ENCODE results near the gene COMMD7. TPM values are rescaled to one million over a fixed set of nuclear protein-coding genes. Genes with fewer than 3 reads are reported as not detected.
A peak's percentile ranks its signal among the peaks of the same experiment; 100 is the strongest.

The COMMD7 gene
- total and polyA plus RNA-seq, 12 donors = 16.4 to 58.6 (median 40.4) TPM

DNA sequence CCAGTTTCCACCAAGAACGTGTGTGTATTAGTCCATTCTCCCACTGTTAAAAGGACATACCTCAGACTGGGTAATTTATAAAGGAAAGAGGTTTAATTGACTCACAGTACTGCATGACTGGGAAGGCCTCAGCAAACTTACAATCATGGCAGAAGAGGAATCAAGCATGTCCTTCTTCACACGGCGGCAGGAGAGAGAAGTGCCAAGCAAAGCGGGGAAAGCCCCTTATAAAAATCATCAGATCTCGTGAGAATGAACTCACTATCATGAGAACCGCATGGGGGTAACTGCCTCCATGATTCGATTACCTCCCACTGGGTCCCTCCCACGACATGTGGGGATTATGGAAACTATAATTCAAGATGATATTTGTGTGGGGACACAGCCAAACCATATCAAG is 82.6 kb downstream of the COMMD7 start:
- Histone ChIP-seq H3K4me3 (no peak overlapping the region), H3K36me3 (replicated peaks in 1 of 2) (no peaks in the 10 kb centered on the region), H3K9me3 (replicated peaks in 1 of 3) (no peaks in the 10 kb centered on the region), H3K4me1 (replicated peaks in 1 of 2) (peaks cover 4 to 6% of the 10 kb centered on the region in 2 donors), H3K27ac (no peak overlapping the region), H3K27me3 (no peaks in the 10 kb centered on the region)
- intact Hi-C loops (cut with DNase I) = no loop called here
- no peak for DNase-seq
- no peak for TF ChIP-seq POLR2A (IDR thresholded peaks at IDR 0.05)
- TF ChIP-seq, protein P1, sequence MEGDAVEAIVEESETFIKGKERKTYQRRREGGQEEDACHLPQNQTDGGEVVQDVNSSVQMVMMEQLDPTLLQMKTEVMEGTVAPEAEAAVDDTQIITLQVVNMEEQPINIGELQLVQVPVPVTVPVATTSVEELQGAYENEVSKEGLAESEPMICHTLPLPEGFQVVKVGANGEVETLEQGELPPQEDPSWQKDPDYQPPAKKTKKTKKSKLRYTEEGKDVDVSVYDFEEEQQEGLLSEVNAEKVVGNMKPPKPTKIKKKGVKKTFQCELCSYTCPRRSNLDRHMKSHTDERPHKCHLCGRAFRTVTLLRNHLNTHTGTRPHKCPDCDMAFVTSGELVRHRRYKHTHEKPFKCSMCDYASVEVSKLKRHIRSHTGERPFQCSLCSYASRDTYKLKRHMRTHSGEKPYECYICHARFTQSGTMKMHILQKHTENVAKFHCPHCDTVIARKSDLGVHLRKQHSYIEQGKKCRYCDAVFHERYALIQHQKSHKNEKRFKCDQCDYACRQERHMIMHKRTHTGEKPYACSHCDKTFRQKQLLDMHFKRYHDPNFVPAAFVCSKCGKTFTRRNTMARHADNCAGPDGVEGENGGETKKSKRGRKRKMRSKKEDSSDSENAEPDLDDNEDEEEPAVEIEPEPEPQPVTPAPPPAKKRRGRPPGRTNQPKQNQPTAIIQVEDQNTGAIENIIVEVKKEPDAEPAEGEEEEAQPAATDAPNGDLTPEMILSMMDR (IDR thresholded peaks at IDR 0.05) = no peak
- WGBS, 4 donors = 90 to 93% (median 91%) methylated on average over 8 of the region's 8 CpGs

DNA sequence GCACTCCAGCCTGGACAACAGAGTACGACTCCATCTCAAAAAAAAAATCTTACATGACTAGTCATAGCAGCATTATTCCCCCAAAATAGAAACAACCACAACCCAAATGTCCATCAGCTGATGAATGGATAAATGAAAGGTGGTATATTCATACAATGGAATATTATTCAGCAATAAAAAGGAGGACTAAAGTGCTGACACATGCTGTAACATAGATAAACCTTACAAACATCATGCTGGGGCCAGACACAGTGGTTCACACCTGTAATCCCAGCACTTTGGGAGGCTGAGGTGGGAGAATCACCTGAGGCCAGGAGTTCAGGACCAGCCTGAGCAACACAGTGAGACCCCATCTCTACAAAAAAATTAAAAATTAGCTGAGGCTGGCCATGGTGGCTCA is 86.4 kb downstream of the COMMD7 start:
- no peaks in the 10 kb centered on the region for H3K36me3 ChIP-seq (replicated peaks in 1 of 2)
- H3K4me3 ChIP-seq = no peak overlapping the region
- intact Hi-C loops (cut with DNase I) = loop anchor here in 1 of 2 donors (10.0 kb wide), 2 partner anchors 322 to 802 kb away; no protein-coding TSS in a partner anchor
- DNase-seq = no peak
- no peaks in the 10 kb centered on the region for H3K4me1 ChIP-seq (replicated peaks in 1 of 2)
- 100% methylated on average over 1 of the region's 1 CpG for WGBS, 4 donors
- no peaks in the 10 kb centered on the region for H3K27me3 ChIP-seq
- H3K27ac ChIP-seq = no peak overlapping the region
- no peaks in the 10 kb centered on the region for H3K9me3 ChIP-seq (replicated peaks in 1 of 3)
- TF ChIP-seq, protein P1 (IDR thresholded peaks at IDR 0.05) = no peak
- no peak for TF ChIP-seq POLR2A (IDR thresholded peaks at IDR 0.05)

DNA sequence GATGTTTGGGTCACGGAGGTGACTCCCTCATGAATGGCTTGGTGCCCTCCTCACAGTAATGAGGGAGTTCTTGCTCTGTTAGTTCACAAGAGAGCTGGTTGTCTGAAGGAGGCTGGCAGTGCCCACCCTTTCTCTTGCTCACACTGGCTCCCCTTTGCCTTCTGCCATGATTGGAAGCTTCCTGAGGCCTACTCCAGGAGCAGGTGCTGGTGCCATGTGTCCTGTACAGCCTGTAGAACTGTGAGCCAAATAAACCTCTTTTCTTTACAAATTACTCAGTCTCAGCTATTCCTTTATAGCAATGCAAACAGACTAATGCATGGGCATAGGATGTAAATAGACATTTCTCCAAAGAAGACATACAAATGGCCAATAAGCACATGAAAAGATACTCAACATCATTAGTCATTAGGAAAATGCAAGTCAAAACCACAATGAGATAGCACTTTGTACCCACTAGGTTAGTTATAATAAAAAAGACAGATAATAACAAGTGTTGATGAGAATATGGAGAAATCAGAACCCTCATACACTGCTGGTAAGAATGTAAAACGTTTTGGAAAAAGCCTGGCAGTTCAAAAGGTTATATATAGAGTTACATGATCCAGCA is 87.3 kb downstream of the COMMD7 start:
- intact Hi-C loops (cut with DNase I) = loop anchor here in 1 of 2 donors (10.0 kb wide), 2 partner anchors 321 to 801 kb away; no protein-coding TSS in a partner anchor
- TF ChIP-seq, protein P1 (IDR thresholded peaks at IDR 0.05) = no peak
- no peak for TF ChIP-seq POLR2A (IDR thresholded peaks at IDR 0.05)
- Histone ChIP-seq H3K36me3 (replicated peaks in 1 of 2) (no peaks in the 10 kb centered on the region), H3K9me3 (replicated peaks in 1 of 3) (no peaks in the 10 kb centered on the region), H3K4me1 (replicated peaks in 1 of 2) (no peaks in the 10 kb centered on the region), H3K27ac (no peak overlapping the region), H3K27me3 (no peaks in the 10 kb centered on the region), H3K4me3 (no peak overlapping the region)
- DNase-seq = no peak
- 54 to 69% (median 65%) methylated on average over 2 of the region's 2 CpGs for WGBS, 4 donors

DNA sequence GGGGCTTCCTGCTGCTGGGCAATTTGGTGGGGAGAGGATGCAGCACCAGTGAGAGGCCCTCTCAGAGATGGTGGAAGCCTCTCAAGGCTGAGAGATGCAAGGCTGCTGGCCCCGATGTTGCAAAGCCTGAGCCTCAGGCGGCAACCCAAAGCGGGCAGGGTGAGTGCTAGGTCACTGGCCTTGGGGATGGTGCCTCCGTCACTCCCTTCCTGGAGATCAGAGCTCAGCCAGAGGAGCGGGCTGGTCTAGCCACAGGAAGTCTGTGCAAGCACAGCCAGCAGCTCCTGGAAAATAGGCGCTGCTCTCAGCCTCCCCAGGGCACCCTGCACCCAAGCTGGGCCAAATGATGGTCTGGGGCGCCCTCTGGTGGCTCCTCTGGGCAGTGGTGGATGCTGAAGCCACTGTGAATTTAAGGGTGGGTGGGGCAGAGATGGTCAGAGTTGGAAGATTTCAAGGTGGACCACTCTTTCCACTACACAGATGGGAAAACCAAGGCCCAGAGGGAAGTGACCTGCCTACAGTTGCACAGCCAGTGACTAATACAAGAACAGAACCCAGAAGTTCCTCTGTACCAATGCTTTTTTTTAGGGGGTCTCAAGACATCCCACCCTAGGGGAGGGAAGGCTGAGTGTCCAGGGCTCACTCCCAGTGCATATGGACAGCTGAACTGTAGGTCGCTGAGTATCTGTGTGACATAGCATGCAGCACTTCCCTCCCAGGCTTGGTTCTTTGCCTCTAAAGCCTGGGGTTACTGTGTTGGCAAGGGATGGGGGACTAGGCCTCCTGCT is 90.3 kb downstream of the COMMD7 start:
- intact Hi-C loops (cut with DNase I) = loop anchor here (2.0 to 10.0 kb wide), 3 partner anchors 132 to 798 kb away; no protein-coding TSS in a partner anchor
- TF ChIP-seq, protein P1 (IDR thresholded peaks at IDR 0.05) = peak; percentile 95 to 99 (median 98)
- TF ChIP-seq POLR2A (IDR thresholded peaks at IDR 0.05) = peak in 1 of 2 donors; percentile 4
- WGBS, 4 donors = 0 to 1% (median 0%) methylated on average over 3 to 8 of the region's 8 CpGs

More for the DNA sequence above, 90.3 kb downstream of the COMMD7 start:
- Histone ChIP-seq H3K4me3 (no peak overlapping the region), H3K27ac (peak overlapping the region in 1 of 5 donors; percentile 32), H3K9me3 (replicated peaks in 1 of 3) (no peaks in the 10 kb centered on the region), H3K4me1 (replicated peaks in 1 of 2) (no peaks in the 10 kb centered on the region), H3K27me3 (no peaks in the 10 kb centered on the region), H3K36me3 (replicated peaks in 1 of 2) (no peaks in the 10 kb centered on the region)
- DNase-seq = peak; percentile 88 to 95 (median 93)
